NB4 (cell line): ENCODE data around the gene NFAT5.

Experiments used
- DNase-seq: peaks from one replicate; pipeline ENCODE4 v3.0.0; 2010; ENCODE audit warnings: low read depth
- H3K4me3 ChIP-seq: one replicate; pipeline ENCODE4 v1.5.1; 2011; ENCODE audit warnings: mild to moderate bottlenecking, low read depth, low read length, moderate library complexity
- MAX ChIP-seq: IDR thresholded peaks from 2 replicates; pipeline ENCODE4 v1.6.1; 2011; ENCODE audit warnings: low read depth, low read length
- MYC ChIP-seq: IDR thresholded peaks from 2 replicates; pipeline ENCODE4 v1.6.1; 2011; ENCODE audit warnings: low read depth, low read length
- POLR2A ChIP-seq: IDR thresholded peaks from 2 replicates; pipeline ENCODE4 v1.6.1; 2011; ENCODE audit warnings: mild to moderate bottlenecking; ENCODE audit not compliant: insufficient read length; ENCODE audit errors: extremely low read depth
- TF ChIP-seq, protein P1 (sequence below): IDR thresholded peaks from one replicate; pipeline ENCODE4 v1.5.1; 2012; ENCODE audit warnings: low read depth, low read length

The NFAT5 gene

GRCh38 chr16:69599731-69600130 lies 34.0 kb downstream of the NFAT5 start:
- H3K4me3 ChIP-seq, result no peak overlapping the region
- no peak for DNase-seq
- TF ChIP-seq MYC (no peak), POLR2A (no peak), MAX (no peak)
- TF ChIP-seq, protein P1, sequence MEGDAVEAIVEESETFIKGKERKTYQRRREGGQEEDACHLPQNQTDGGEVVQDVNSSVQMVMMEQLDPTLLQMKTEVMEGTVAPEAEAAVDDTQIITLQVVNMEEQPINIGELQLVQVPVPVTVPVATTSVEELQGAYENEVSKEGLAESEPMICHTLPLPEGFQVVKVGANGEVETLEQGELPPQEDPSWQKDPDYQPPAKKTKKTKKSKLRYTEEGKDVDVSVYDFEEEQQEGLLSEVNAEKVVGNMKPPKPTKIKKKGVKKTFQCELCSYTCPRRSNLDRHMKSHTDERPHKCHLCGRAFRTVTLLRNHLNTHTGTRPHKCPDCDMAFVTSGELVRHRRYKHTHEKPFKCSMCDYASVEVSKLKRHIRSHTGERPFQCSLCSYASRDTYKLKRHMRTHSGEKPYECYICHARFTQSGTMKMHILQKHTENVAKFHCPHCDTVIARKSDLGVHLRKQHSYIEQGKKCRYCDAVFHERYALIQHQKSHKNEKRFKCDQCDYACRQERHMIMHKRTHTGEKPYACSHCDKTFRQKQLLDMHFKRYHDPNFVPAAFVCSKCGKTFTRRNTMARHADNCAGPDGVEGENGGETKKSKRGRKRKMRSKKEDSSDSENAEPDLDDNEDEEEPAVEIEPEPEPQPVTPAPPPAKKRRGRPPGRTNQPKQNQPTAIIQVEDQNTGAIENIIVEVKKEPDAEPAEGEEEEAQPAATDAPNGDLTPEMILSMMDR, result no peak

DNA sequence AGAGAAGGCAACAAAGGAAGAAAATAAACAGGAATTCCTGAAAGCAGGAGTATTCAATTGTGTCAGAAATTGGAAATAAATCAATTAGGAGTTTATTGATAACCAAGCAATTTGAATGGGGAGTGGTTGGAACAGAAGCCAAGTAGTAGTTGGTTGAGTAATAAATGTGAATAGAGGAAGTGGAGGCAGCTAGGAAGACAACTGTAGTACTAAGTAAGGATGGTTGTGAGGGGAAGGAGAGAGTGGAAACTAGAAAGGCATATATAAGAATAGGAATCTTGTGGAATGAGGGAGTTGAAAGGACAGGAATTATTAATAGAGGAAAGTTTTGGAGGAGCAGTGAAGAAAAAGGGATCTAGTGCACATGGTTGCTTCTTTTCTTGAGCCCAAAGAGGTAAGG lies 34.4 kb downstream of the NFAT5 start:
- TF ChIP-seq, protein P1, result no peak
- TF ChIP-seq MYC (no peak), POLR2A (no peak), MAX (no peak)
- peak; percentile 53 for DNase-seq
- H3K4me3 ChIP-seq, result no peak overlapping the region

- no peak for TF ChIP-seq POLR2A
- TF ChIP-seq MAX, result no peak
- no peak for TF ChIP-seq MYC
- TF ChIP-seq, protein P1, result no peak
- DNase-seq, result no peak
These were observed 35.5 kb downstream of the NFAT5 start for GRCh38 chr16:69601250-69601649.

GRCh38 chr16:69606985-69607384 lies 41.2 kb downstream of the NFAT5 start:
- no peak for TF ChIP-seq MAX
- TF ChIP-seq POLR2A, result no peak
- TF ChIP-seq, protein P1, result no peak
- H3K4me3 ChIP-seq, result no peak overlapping the region
- no peak for DNase-seq

More at GRCh38 chr16:69601250-69601649, 35.5 kb downstream of the NFAT5 start:
- no peak overlapping the region for H3K4me3 ChIP-seq

DNA sequence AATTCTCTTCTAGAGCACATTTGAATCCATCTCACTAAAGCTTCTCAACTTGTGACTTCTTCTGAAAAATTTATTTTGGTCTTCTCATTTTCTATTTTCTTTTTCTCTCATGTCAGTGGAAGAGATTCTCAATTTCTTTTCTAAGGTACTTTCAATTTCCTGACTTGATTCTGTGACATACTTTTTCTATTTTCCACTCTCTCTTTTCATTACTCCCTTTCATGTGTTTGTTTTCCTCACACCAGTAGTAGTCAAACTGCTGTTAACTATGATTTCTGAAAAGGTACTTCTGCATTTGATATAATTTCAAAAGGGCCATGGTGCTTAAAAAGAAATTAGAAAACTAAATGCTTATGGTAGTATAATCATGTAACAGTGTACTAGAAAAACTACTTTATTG lies 41.9 kb downstream of the NFAT5 start:
- TF ChIP-seq, protein P1, result no peak
- no peak for TF ChIP-seq MYC
- no peak for TF ChIP-seq MAX
- no peak for TF ChIP-seq POLR2A
- H3K4me3 ChIP-seq, result no peak overlapping the region
- no peak for DNase-seq

DNA sequence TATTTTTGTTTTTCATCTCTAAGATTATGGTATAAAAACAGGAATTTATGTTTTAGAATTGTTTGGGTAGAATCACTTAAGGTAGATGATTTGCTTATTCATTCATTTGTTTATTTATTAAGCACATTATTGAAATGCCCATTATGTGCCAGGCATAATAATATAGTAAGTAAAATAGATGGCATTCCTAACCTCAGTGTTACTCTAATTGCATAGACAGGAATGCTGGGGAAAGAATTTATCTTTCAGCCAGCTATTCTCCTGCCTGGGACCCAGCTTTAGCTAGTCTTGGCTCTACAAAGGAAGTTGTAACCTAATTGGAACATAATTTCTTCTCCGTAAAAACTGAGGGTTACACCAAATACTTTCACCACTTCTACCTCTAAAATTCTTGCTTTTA lies 44.6 kb downstream of the NFAT5 start:
- no peak overlapping the region for H3K4me3 ChIP-seq
- no peak for DNase-seq
- TF ChIP-seq POLR2A (no peak), MAX (no peak), MYC (no peak)
- TF ChIP-seq, protein P1, result no peak
